COR-L47 (cell line): ENCODE results near the gene ZBTB42.

Experiments used
- DNase-seq: peaks from one replicate; lab custom pipeline; 2025; lab: John Stamatoyannopoulos, UW

ZBTB42 gene

GRCh38 chr14:104800771-104801519 is at the start of gene ZBTB42:
Gene ZBTB42 (plus strand): TSS chr14:104801101. CDS start chr14:104801198, 97 bp downstream.
- peak; percentile 83 for DNase-seq

- DNase-seq = no peak
Observed at GRCh38 chr14:104751539-104752422, 49.1 kb upstream of the ZBTB42 start.

GRCh38 chr14:104752423-104752734 is 48.5 kb upstream of the ZBTB42 start:
- DNase-seq = no peak

- DNase-seq = peak; percentile 100
Observed at GRCh38 chr14:104752735-104753527, 48.0 kb upstream of the ZBTB42 start, which contains the start of gene SIVA1. Gene SIVA1 (plus strand): TSS chr14:104753147. CDS start chr14:104753202, 55 bp downstream.

- peak; percentile 46 for DNase-seq
Observed at GRCh38 chr14:104753528-104754212, 47.2 kb upstream of the ZBTB42 start.

GRCh38 chr14:104754213-104754851 is 46.6 kb upstream of the ZBTB42 start:
- DNase-seq = no peak

GRCh38 chr14:104755621-104756020 is 45.3 kb upstream of the ZBTB42 start:
- no peak for DNase-seq

GRCh38 chr14:104756477-104757237 is 44.2 kb upstream of the ZBTB42 start:
- DNase-seq = no peak

- no peak for DNase-seq
Observed at GRCh38 chr14:104757238-104757585, 43.7 kb upstream of the ZBTB42 start.

GRCh38 chr14:104757681-104758392 is 43.1 kb upstream of the ZBTB42 start:
- no peak for DNase-seq

GRCh38 chr14:104758981-104759969 is 41.6 kb upstream of the ZBTB42 start:
- DNase-seq = no peak

GRCh38 chr14:104765517-104765916 is 35.4 kb upstream of the ZBTB42 start:
- DNase-seq = no peak

- DNase-seq = no peak
Observed at GRCh38 chr14:104766256-104766862, 34.5 kb upstream of the ZBTB42 start.

- DNase-seq = no peak
Observed at GRCh38 chr14:104766863-104767633, 33.9 kb upstream of the ZBTB42 start.

GRCh38 chr14:104767634-104767918 is 33.3 kb upstream of the ZBTB42 start:
- DNase-seq = no peak

GRCh38 chr14:104768437-104769323 is 32.2 kb upstream of the ZBTB42 start:
- DNase-seq = peak; percentile 83
